ENCODE data around the gene AKAP6.
"Not testable (repeated sequence)": the region's sequence is repeated elsewhere in the genome, so short reads cannot be mapped to it uniquely, and the experiment has no call there.

AKAP6 gene

DNA sequence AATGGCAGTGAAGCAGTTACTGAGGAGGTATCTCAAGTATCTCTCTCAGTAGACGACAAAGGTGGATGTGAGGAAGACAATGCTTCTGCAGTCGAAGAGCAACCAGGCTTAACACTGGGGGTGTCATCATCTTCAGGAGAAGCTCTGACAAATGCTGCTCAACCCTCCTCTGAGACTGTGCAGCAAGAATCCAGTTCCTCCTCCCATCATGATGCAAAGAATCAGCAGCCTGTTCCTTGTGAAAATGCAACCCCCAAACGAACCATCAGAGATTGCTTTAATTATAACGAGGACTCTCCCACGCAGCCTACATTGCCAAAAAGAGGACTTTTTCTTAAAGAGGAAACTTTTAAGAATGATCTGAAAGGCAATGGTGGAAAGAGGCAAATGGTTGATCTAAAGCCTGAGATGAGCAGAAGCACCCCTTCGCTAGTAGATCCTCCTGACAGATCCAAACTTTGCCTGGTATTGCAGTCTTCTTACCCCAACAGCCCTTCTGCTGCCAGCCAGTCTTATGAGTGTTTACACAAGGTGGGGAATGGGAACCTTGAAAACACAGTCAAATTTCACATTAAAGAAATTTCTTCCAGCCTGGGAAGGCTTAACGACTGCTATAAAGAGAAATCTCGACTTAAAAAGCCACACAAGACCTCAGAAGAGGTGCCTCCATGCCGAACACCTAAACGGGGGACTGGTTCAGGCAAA, 216.6 kb downstream of the AKAP6 start:
- no peak for DNase-seq

DNA sequence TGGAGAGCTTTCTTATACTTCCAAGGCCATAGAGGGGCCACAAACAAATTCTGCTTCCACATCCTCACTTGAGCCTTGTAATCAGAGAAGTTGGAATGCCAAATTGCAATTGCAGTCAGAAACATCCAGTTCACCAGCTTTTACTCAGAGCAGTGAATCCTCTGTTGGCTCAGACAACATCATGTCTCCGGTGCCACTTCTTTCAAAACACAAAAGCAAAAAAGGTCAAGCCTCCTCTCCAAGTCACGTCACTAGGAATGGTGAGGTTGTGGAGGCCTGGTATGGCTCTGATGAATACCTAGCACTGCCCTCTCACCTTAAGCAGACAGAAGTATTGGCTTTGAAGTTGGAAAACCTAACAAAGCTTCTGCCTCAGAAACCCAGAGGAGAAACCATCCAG, 217.1 kb downstream of the AKAP6 start:
- DNase-seq = no peak

DNA sequence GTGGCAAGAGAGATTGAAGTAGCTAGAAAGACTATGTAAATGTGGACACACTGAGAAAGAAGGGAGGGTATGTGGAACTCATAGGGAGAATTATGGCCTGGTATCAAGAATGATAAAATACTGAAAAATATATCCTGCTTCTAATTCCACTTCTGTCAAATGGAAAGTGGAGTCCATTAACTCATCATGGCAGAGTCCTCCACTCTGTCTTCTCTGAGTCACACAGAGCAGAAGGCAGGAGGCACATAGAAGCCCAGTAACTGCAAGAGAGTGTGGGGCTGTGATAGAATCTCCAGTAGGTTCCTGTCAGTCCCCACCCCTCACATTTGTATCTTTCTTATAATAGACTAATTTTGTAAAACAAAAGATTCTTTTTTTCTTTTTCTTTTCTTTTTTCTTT, 223.7 kb downstream of the AKAP6 start:
- no peak for DNase-seq

DNA sequence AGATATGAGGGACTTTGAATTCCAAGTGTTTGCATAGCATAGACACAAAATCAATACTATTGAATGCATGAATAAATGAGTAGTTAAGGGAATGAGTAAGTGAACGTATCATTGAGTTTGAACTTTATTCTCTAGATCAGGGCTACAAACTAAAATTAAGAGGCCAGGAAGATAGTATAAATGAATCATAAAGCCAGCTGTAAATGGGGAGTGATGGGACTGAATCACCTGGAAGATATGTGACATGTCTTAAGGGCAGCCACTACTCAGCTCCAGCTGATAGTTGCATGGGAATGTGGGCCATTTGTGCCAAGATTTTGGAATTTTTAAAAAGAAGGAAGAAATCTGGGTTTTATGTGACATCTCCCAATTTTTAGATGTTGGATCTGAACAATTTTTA, 229.9 kb downstream of the AKAP6 start:
- no peak for DNase-seq

DNA sequence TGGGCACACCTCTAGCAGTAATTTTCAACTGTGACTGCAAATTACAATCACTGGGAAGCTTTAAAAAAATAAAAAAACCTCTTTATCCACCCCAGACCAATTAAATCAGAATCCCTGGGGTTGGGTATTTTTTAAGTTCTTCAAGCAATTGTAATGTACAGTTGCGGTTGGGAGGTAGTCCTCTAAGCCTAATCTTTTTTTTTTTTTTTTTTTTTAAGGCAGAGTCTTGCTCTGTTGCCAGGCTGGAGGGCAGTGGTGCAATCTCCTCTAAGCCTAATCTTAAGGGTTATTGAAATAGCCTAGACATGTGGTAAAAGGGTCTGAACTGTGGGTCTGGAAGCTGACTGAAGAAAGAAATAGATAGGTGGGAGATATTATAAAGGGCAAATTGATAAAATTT, 230.5 kb downstream of the AKAP6 start:
- no peak for DNase-seq

DNA sequence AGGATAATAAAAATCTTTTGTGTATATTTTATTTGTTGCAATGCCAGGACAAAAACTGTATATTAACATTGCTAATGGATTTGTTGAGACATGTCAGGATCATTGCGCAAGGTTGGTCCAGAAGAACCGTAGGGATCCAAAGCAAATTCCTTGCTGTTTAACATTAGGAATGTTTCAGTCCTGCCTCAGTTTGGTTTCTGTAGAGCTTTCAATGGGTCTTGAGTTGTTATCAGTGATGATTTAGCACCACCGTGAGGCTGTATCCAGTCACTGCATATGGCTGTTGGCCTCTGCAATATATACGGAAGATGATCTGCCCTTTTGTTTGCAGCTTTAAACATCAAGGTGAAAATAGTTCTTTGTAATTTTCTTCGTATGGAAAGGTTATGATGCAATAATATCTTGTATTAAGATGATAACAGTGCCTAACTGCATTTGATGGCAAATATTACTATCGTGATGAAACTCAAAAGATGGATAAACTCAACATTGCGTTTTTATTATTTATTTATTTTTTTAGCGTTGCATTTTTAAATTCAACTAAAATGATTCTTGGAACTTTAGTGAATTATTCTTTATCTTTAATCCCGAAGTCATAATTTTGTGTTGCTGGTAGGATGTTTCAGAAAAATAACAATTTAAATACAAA, 231.2 kb downstream of the AKAP6 start:
- DNase-seq = no peak

DNA sequence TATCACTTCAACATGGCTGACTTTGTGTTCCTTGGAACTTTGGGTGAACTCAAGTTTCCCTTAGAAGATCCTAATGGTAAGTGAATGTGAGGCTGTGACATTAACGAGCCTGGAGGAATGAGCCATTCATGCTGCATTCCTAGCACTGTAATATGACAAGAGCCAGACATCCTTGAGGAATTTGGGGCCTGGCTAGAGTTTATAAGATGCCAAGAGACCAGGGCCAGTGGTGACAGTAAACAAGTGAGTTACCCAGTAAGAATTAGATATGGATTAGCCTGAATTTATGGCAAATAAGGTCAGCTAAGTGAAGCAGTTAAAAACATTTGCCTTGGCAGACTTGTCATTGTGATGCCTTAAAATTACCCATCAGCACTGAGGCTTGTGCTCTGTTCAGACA, 232.4 kb downstream of the AKAP6 start:
- DNase-seq = no peak

DNA sequence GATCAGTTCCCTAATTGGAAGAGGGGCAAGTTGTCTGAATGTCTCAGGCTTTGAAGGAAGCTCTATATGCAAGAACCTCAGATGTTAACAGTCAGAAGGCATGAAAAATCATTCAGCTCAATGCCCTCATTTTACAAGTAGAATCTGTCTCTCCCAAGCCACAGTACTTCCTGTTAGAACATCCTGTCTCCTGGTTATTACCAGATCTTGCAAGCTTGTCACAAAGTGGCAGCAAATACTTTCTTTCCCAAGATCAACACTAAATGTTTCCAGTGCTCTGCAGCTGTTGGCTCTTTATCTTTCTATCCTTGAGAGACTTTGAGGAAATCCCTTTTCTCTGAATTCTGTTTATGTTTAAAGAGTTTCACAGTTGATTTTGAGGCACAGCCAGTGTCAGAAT, 235.5 kb downstream of the AKAP6 start:
- DNase-seq = no peak

DNA sequence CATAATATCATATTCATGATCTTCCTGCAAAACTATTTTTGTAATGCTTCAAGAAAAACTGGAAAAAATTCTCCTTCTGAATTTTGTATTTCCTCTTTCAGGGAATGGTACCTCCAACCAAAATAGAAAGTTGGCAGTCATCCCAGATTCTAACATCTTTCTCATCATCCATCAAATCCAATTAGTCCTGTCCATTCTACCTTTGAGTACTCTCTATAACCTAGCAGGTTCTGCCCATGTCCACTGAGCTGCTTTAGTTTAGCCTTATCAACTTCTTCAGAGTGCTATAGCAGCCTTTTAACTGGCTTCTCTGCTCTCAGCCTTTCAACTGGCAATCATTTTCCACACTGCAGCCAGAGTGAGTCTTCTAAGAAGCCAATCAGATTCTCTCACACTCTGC, 236.2 kb downstream of the AKAP6 start:
- DNase-seq = no peak

DNA sequence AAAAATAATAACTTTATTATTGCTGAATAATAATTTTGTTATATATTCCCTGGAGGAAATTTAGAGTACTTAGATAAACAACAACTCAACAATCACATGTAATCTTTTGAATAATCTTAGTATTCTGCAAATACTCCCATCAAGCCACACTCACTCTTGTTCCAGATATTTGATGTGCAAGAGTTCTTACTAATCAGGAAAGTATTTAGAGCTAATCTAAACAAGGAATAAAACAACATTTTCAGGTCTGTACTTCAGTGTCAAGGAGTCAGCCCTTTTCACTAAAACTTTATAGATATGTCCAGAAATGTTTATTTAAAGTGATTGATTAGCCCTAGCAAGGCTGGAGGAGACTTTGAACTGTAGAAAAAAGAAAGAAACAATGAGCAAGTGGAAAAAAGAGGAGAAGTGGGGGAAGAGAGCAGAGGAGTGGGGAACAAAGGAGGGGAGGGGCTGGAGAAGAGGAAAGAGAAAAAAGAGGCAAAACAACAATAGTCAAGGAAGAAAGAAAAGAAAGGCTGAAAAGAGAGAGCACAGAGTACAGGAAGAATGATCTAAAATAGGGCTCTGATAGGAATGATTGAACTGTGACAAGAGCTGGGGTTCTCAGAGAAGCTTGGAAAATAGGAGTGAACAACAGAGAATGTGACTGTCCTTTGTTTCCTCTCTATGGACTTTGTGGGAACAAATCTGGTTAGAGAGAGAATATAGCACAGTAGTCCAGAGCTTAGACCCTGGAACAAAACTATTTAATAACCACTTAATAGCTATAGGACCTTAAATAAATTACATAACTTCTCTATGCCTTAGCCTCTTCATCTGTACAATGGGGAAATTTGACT, 238.7 kb downstream of the AKAP6 start:
- DNase-seq = no peak

DNA sequence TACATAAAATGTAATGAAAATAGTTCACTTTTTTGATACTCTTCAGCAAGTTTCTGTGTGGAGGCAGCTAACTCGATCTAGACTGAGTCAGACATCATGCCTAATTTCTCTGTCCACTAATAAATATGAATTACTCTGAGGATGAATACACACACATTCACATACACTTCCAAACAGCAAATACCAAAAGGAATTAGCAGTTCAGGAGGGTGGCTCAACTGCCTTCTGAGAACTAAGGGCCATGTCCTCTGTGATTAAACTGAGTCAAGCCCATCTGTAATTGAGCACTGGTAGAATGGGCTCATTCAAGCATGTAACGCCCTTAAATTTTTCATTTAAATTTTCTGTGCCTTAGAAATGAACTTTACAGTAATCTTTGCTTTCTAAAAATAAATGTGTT, 242.5 kb downstream of the AKAP6 start:
- DNase-seq = no peak

DNA sequence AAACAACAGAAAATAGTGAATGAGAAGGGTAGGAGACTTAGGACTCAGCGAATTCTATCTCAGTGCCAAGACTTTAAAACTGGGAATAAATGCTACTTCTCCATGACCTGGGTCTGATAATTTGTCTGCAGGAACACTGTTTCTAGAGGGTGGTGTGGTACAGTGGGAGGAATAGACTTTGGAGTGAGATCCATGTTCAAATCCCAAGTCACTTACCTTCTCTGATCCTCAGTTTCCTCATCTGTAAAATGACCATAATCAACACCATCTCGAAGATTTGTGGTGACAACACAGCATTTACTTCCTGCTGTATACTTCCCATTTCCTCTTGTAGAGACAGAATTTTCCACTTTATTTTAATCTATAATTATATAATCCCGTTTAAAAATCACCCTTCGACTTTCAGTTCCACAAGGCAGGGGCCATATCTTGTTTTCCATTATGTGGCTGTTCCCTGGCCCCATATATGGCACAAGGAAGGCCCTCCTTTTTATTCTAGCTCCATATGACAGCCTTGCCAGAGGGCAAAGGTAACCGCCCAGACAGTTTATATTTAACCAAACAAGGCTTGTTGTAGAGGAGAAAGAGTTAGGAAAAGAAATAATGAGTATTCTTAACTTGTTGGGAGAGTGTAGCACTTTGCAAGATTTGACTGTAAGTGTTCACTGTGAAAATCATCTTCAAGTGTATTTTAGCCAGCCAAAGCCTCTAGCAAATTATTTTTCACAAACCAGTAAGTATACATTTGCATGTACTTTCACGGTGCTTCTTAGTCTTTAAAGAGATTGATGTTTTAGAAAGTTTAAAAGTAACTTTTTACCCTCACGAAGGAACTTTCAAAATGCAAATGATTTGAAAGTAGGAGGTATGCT, 243.1 kb downstream of the AKAP6 start:
- DNase-seq = no peak

DNA sequence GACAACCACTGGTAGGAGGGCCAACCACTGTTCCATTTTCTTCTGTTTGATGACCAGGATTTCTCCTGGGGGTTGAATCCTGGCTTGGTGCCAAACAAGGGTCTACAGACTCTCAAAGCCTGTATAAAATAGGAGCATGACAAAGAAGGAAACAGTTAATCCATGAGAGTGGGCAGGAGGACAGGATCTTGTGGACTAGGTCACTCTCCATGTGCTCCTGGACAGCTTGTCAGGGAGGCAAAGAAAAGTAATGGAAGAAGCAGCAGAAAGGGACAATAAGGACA, 243.7 kb downstream of the AKAP6 start:
- no peak for DNase-seq

DNA sequence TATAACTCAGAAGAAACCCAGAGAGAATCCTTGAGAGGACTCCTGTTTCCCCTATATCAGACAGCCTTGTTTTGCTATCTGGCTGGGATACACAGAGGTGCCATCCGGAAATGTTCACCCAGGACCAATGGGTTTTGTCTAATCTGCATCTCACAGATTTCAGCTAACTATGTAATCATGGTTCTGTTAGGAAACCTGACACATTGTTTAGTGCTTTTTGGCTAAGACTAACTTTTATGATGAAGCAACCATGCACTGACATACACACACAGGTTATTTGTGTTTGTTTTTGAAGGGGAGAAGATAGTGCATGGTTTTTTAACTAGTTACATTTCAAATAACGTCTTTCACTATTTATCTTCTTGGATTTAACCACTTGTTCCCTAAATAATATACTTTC, 245.2 kb downstream of the AKAP6 start:
- DNase-seq = no peak

DNA sequence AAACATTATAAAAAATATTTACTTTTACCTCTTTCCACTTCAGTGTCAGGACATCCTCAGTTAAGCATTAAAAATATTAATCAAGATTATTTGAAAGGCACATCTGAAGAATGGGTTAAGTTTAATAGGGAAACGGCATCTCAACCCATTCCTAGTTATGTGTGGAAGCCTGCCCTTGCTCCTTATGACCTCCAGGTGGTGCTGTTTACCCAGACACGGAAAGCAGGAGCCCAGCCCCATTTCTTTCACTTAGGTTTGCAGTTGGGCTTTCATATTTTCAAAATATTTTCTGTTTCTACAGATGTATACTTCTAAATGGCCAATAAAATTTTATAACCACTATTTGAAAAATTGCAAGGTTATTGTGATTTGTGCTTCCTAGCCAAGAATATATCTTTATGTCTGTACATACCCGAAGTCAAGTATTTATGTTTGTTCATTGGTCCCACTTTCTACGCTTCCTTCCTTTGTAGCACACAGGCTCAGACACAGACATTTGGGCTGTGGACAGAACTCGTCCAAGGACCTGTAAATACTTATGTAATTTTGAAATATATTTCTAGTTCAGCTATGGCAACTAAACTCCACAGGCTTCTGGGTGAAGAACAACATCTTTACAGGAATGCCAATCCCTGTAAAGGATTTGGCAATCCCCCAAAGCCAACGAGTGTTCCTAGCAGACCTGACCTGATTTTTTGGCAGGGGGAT, 247.1 kb downstream of the AKAP6 start:
- DNase-seq = peak in 1 of 4 experiments; percentile 1

DNA sequence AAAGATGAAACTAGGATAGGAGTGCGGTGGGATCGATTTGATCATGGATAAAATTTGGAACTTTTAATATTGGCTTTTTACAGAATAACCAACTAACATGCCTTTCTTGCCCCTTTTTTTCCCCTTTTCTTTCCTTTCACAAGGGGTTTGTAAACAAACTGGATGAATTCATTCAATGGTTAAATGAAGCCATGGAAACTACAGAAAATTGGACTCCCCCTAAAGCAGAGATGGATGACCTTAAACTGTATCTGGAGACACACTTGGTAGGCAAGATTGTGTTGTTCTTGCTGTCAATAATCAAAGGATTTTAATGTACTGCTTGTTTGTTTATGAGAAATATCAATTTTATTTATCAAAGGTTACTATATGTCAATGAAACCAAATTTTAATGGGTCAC, 247.9 kb downstream of the AKAP6 start:
- DNase-seq = no peak

DNA sequence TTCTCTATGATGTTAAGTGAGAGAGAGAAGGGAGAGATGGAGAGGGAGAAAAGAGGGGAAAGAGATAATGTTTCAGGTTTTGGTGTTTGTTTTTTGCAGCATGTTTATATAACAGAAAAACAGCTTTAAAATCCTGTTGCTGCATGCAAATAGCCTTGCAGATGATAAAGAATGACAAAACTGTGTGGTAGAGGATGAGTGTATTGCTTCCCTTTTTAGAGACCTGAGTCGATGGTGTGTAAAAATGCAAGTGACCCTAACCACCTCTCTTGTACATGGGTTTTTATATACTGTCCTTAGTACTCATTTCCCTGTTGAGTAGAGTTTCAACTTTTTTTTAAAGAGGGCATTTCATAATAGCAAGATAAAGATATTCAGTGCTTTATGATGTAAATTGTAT, 249.1 kb downstream of the AKAP6 start:
- DNase-seq = no peak

DNA sequence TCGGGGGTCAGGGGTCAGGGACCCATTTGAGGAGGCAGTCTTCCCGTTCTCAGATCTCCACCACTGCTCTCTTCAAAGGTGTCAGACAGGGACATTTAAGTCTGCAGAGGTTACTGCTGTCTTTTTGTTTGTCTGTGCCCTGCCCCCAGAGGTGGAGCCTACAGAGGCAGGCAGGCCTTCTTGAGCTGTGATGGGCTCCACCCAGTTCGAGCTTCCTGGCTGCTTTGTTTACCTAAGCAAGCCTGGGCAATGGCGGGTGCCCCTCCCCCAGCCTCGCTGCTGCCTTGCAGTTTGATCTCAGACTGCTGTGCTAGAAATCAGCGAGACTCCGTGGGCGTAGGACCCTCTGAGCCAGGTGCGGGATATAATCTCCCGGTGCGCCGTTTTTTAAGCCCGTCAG, 254.3 kb downstream of the AKAP6 start:
- not testable (repeated sequence) for DNase-seq

DNA sequence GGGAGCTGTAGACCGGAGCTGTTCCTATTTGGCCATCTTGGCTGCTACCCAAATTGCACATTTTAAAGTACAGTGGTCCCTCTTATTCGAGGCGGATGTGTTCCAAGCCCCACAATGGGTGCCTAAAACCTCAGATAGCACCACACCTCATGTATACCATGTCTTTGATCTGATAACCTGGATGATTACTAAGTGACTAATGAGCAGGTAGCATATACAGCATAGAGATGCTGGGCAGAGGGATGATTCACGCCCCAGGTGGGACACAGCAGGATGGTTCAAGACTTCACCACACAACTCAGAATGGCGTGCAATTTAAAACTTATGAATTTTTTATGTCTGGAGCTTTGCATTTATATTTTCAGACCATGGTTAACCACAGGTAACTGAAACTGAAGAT, 255.0 kb downstream of the AKAP6 start:
- DNase-seq = no peak

DNA sequence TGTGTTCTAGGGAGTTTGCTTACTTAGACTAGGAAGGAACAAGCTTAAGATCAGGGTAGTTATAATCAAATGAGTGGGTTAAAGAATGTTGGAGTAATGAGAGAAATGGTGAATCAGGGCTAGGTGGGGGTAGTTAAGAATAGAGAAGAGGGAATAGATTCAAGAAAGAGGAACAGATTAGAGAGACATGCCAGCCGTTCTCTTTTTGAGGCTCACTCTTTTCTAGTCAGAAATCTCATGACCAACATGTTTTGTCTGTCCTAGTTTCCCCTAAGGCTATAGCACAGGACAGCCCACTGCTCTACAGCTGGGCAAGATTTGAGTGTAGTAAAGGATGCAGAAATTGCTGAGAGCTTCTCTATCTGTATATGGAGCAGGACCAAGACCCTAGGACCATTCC, 258.4 kb downstream of the AKAP6 start:
- no peak for DNase-seq

DNA sequence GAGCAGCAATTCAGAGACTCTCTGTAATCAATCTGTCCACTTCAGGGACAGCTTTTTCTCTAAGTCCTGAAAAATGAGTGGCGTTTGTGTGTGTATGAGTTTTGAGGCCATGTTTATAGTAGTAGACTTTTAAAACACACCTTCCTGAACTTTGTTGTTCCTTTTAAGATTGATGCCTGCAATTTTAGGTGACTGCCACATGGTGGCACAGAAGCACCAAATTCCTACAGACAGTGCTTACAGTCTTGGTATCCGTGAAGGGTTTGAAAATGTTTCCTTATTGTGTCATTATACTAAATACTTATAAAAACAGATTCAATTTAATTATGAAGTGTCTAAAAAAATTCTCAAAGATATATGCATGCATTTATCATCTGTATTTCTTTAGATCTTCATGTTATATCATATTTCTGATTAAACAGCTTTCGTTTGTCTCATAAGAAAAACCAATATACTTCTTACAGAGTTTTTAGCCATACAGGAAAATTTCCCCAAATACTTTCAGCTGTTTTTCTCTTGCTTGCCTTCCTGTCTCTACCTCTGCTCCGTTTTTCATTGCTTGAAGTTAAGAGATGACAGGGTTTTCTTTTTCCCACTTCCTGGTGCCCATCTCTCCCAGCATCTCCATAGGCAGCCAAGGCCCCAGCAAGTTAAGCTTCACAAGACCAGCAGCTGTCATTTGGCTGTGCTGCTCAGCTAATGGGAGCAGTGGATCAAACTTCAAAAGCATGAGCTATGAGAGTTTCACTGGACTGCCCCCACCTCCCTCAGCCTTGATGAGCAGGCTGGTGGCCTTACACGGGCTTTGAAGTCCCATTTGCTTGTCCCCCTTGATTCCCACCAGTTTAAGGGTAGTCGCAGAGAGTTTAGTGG, 259.6 kb downstream of the AKAP6 start:
- DNase-seq = no peak

DNA sequence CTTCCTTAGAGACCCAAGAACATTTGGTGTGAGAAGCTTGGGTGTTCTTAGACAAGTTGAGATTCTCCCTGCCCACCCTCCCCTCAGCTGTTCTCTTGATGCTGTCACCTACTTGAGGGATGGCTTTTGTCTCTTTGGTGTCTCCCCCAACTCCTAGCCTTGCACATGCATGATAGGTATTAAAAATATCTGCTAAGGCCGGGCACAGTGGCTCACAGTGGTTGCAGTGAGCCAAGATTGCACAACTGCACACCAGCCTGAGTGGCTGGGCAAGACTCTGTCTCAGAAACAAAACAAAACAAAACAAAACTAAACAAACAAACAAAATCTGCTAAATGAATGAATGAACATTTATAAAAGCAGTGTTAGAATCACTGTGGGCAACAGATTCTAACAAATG, 261.1 kb downstream of the AKAP6 start:
- DNase-seq = no peak
